Erythroblast (primary cell): ENCODE data around the gene DNAJC6.

ENCODE experiments used
- GATA1 ChIP-seq: IDR thresholded peaks from 2 replicates; pipeline ENCODE4 v1.6.1; 2011; ENCODE audit warnings: low read depth, mild to moderate bottlenecking, control low read depth, low read length, moderate library complexity
- POLR2A ChIP-seq: IDR thresholded peaks from 2 replicates; pipeline ENCODE4 v1.6.1; 2011; ENCODE audit warnings: mild to moderate bottlenecking, low read length

DNA sequence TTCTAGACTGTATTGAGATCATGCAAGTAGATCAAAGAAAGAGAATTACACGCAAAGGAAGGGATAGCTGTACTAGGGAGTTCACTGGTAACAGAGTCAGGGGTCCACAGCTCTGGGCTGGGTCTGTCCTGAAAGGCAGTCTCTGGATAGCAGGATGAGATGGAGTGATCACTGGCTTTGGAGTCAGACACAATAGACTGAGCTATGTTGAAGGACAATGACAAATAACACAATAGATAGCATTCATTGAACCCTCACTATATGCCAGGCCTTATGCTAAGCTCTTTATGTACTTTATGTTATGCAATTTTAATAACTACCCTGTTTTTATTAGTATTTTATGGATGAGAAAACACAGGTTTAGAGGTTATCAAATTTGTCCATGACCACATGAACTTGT, 10.0 kb upstream of the DNAJC6 start:
- TF ChIP-seq POLR2A = no peak
- TF ChIP-seq GATA1 = no peak
